HL-60 (cell line): ENCODE data around the gene GLRX3.

ENCODE experiments used
- GABPA ChIP-seq: IDR thresholded peaks from 2 replicates; pipeline ENCODE4 v1.6.1; 2012; ENCODE audit warnings: low read depth
- POLR2AphosphoS5 ChIP-seq: IDR thresholded peaks from 2 replicates; pipeline ENCODE4 v1.6.1; 2012; ENCODE audit warnings: low read depth
- TF ChIP-seq, protein P1 (sequence below): IDR thresholded peaks from one replicate; pipeline ENCODE4 v1.5.1; 2011; ENCODE audit warnings: low read length, control low read depth, inconsistent platforms; ENCODE audit not compliant: insufficient read depth

DNA sequence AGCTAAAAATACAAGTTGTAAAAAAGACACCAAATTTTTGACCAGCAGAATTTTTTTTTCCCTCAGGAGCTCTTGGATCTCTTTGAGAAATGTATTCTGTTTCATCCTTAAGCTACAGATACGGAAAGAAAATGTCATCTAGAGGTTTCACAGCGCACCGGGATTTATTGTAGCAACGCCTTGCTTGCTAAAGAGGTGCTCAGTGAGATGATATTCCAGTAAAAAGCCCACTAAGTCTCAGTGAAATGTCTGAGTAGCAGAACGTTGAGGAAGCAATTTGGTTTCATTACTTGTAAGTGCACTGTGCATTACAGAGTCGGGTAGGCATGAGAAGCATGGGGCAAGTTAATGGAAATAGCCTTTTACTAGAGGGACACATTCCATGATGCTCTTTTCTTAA lies 62.5 kb downstream of the GLRX3 start:
- TF ChIP-seq, protein P1, sequence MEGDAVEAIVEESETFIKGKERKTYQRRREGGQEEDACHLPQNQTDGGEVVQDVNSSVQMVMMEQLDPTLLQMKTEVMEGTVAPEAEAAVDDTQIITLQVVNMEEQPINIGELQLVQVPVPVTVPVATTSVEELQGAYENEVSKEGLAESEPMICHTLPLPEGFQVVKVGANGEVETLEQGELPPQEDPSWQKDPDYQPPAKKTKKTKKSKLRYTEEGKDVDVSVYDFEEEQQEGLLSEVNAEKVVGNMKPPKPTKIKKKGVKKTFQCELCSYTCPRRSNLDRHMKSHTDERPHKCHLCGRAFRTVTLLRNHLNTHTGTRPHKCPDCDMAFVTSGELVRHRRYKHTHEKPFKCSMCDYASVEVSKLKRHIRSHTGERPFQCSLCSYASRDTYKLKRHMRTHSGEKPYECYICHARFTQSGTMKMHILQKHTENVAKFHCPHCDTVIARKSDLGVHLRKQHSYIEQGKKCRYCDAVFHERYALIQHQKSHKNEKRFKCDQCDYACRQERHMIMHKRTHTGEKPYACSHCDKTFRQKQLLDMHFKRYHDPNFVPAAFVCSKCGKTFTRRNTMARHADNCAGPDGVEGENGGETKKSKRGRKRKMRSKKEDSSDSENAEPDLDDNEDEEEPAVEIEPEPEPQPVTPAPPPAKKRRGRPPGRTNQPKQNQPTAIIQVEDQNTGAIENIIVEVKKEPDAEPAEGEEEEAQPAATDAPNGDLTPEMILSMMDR = no peak
- no peak for TF ChIP-seq POLR2AphosphoS5
- no peak for TF ChIP-seq GABPA
